GM23338 (cell line): ENCODE results near the gene TRAK1. TPM values are rescaled to one million over a fixed set of nuclear protein-coding genes. Genes with fewer than 3 reads are reported as not detected.

ENCODE experiments used
- ATAC-seq: fragments of 200-7000 bp; cut with Tn5 transposase; 3 replicates; pipeline ENCODE4 v1.9.1; 2020
- DNase-seq: peaks from one replicate; pipeline ENCODE4 v3.0.0-alpha.2; 2015; ENCODE audit warnings: low spot score
- H2AFZ ChIP-seq: fragments of 200-600 bp; sonication (generic); 2 replicates; pipeline ENCODE4 v1.8.0; 2016; ENCODE audit warnings: antibody characterized with exemption, mild to moderate bottlenecking, moderate library complexity
- H3F3A ChIP-seq: fragments of 200-600 bp; sonication (generic); replicated peaks from 2 replicates; pipeline ENCODE4 v1.8.0; 2017; ENCODE audit warnings: antibody characterized with exemption, mixed run types, low read depth
- H3K27ac ChIP-seq: fragments of 200-600 bp; sonication (generic); 2 replicates; pipeline ENCODE4 v1.6.1; 2016; ENCODE audit warnings: low read depth
- H3K27me3 ChIP-seq: fragments of 200-600 bp; sonication (generic); 2 replicates; pipeline ENCODE4 v1.8.0; 2016; ENCODE audit warnings: mild to moderate bottlenecking, mixed run types, moderate library complexity; ENCODE audit not compliant: insufficient read depth
- H3K36me3 ChIP-seq: fragments of 200-600 bp; sonication (generic); 2 replicates; pipeline ENCODE4 v1.8.0; 2016; ENCODE audit warnings: mild to moderate bottlenecking; ENCODE audit not compliant: insufficient read depth
- H3K4me1 ChIP-seq: fragments of 200-600 bp; sonication (generic); 2 replicates; pipeline ENCODE4 v1.8.0; 2016; ENCODE audit warnings: mild to moderate bottlenecking, moderate library complexity; ENCODE audit not compliant: insufficient read depth
- H3K4me2 ChIP-seq: fragments of 200-600 bp; sonication (generic); 2 replicates; pipeline ENCODE4 v1.7.1; 2017; ENCODE audit warnings: mixed run types
- H3K4me3 ChIP-seq: fragments of 200-600 bp; sonication (generic); 2 replicates; pipeline ENCODE4 v1.6.1; 2016; ENCODE audit warnings: mixed run types
- H3K79me2 ChIP-seq: fragments of 200-600 bp; sonication (generic); replicated peaks from 2 replicates; pipeline ENCODE4 v1.8.0; 2017; ENCODE audit warnings: mild to moderate bottlenecking; ENCODE audit not compliant: insufficient read depth
- H3K9me2 ChIP-seq: fragments of 200-600 bp; sonication (generic); 2 replicates; pipeline ENCODE4 v1.8.0; 2017; ENCODE audit not compliant: insufficient read depth
- H4K20me1 ChIP-seq: fragments of 200-600 bp; sonication (generic); replicated peaks from 2 replicates; pipeline ENCODE4 v1.8.0; 2017; ENCODE audit warnings: mild to moderate bottlenecking; ENCODE audit not compliant: insufficient read depth
- H3K27ac Mint-ChIP-seq: 2 replicates; pipeline ENCODE4 v1.8.0; 2020; ENCODE audit warnings: inconsistent platforms, mild to moderate bottlenecking, moderate library complexity, mixed read lengths
- H3K27me3 Mint-ChIP-seq: 3 replicates; pipeline ENCODE4 v1.8.0; 2022; ENCODE audit warnings: low read depth, mild to moderate bottlenecking, moderate library complexity, mixed read lengths, inconsistent platforms; ENCODE audit not compliant: insufficient read depth, poor library complexity
- H3K36me3 Mint-ChIP-seq: 3 replicates; pipeline ENCODE4 v1.8.0; 2021; ENCODE audit warnings: low read depth, mild to moderate bottlenecking, inconsistent platforms, moderate library complexity, mixed read lengths
- H3K4me1 Mint-ChIP-seq: 3 replicates; pipeline ENCODE4 v1.8.0; 2020; ENCODE audit warnings: mild to moderate bottlenecking, inconsistent platforms, mixed read lengths
- H3K4me3 Mint-ChIP-seq: 3 replicates; pipeline ENCODE4 v1.8.0; 2021; ENCODE audit warnings: moderate library complexity, mild to moderate bottlenecking, inconsistent platforms, mixed read lengths
- H3K9me3 Mint-ChIP-seq: 3 replicates; pipeline ENCODE4 v1.8.0; 2020; ENCODE audit warnings: moderate library complexity, mild to moderate bottlenecking, inconsistent platforms, mixed read lengths
- CREB1 ChIP-seq: fragments of 250-450 bp; sonication (Bioruptor Pico); IDR thresholded peaks from 2 replicates; pipeline ENCODE4 v1.5.0; 2020; ENCODE audit warnings: low read depth, mild to moderate bottlenecking, moderate library complexity
- JUNB ChIP-seq: IDR thresholded peaks from one replicate; pipeline ENCODE4 v1.6.1; 2016; ENCODE audit warnings: antibody characterized with exemption; ENCODE audit not compliant: unreplicated experiment
- POLR2AphosphoS5 ChIP-seq: IDR thresholded peaks from 2 replicates; pipeline ENCODE4 v1.6.1; 2016; ENCODE audit warnings: antibody characterized with exemption, low read depth
- ZNF331 ChIP-seq: fragments of 250-450 bp; sonication (Bioruptor Pico); IDR thresholded peaks from 2 replicates; pipeline ENCODE4 v1.5.0; 2020; ENCODE audit warnings: low read depth, mild to moderate bottlenecking, moderate library complexity
- polyA plus RNA-seq: library from polyadenylated mRNA; unstranded; fragments of >200 nt; fragmentation: Nextera tagmentation; extraction: Ambion mirVana; gene quantifications from 2 replicates; pipeline ENCODE4 v1.2.1, GENCODE V29; 2016
- total RNA-seq: library from RNA; depleted of rRNA; stranded (reverse); fragments of >200 nt; shearing (Covaris generic); gene quantifications from 2 replicates; pipeline ENCODE4 v1.2.3, GENCODE V29; 2014
- TF ChIP-seq, protein P1 (sequence below), 2 experiments: fragments of 200-600 bp in 1 of 2; sonication (generic) in 1 of 2; conservative IDR thresholded peaks; 2 replicates each; pipeline versions ENCODE4 v1.5.1 to v1.6.1; 2016 to 2017; ENCODE audit warnings: antibody characterized with exemption in 2 of 2, low read depth in 2 of 2, mild to moderate bottlenecking in 2 of 2, moderate library complexity in 1 of 2
- TF ChIP-seq, protein P2 (sequence below): fragments of 250-450 bp; sonication (Bioruptor Pico); IDR thresholded peaks from 2 replicates; pipeline ENCODE4 v1.5.0; 2020; ENCODE audit warnings: mild to moderate bottlenecking, moderate library complexity

Gene TRAK1
- total and polyA plus RNA-seq, 2 experiments from 2014 or later: 13.4 to 47.4 TPM

DNA sequence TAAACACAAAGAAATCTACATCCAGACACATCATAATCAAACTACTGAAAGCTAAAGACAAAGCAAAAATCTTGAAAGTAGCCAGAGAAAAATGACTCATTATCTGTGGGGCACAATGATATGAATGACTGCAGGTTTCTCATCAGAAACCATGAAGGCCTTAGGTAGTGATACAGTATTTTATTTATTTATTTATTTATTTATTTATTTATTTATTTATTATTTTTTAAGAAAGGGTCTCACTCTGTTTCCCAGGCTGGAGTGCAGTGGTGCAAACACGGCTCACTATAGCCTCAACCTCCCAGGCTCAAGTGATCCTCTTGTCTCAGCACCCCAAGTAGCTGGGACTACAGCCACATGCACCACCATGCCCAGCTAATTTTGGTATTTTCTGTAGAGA, 159.6 kb downstream of the TRAK1 start:
- Mint-ChIP-seq H3K4me3 (no peak overlapping the region), H3K27ac (no peak overlapping the region), H3K9me3 (no peaks in the 10 kb centered on the region), H3K27me3 (peaks cover 4% of the 10 kb centered on the region), H3K36me3 (no peaks in the 10 kb centered on the region; the same call in 2 of the 3 replicates), H3K4me1 (peaks cover 2% of the 10 kb centered on the region; the same call in 1 of the 3 replicates)
- DNase-seq: no peak
- Histone ChIP-seq H3F3A (no peaks in the 10 kb centered on the region), H3K27me3 (no peaks in the 10 kb centered on the region), H3K9me2 (no peaks in the 10 kb centered on the region), H3K4me2 (no peak overlapping the region), H3K4me3 (no peak overlapping the region), H3K79me2 (no peaks in the 10 kb centered on the region), H4K20me1 (no peaks in the 10 kb centered on the region), H2AFZ (no peak overlapping the region), H3K4me1 (no peaks in the 10 kb centered on the region), H3K27ac (no peak overlapping the region), H3K36me3 (no peaks in the 10 kb centered on the region)
- TF ChIP-seq, protein P1, sequence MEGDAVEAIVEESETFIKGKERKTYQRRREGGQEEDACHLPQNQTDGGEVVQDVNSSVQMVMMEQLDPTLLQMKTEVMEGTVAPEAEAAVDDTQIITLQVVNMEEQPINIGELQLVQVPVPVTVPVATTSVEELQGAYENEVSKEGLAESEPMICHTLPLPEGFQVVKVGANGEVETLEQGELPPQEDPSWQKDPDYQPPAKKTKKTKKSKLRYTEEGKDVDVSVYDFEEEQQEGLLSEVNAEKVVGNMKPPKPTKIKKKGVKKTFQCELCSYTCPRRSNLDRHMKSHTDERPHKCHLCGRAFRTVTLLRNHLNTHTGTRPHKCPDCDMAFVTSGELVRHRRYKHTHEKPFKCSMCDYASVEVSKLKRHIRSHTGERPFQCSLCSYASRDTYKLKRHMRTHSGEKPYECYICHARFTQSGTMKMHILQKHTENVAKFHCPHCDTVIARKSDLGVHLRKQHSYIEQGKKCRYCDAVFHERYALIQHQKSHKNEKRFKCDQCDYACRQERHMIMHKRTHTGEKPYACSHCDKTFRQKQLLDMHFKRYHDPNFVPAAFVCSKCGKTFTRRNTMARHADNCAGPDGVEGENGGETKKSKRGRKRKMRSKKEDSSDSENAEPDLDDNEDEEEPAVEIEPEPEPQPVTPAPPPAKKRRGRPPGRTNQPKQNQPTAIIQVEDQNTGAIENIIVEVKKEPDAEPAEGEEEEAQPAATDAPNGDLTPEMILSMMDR (conservative IDR thresholded peaks at IDR 0.05; ENCODE audit: low read depth in 2 of 2): no peak
- TF ChIP-seq JUNB: no peak
- TF ChIP-seq, protein P2, sequence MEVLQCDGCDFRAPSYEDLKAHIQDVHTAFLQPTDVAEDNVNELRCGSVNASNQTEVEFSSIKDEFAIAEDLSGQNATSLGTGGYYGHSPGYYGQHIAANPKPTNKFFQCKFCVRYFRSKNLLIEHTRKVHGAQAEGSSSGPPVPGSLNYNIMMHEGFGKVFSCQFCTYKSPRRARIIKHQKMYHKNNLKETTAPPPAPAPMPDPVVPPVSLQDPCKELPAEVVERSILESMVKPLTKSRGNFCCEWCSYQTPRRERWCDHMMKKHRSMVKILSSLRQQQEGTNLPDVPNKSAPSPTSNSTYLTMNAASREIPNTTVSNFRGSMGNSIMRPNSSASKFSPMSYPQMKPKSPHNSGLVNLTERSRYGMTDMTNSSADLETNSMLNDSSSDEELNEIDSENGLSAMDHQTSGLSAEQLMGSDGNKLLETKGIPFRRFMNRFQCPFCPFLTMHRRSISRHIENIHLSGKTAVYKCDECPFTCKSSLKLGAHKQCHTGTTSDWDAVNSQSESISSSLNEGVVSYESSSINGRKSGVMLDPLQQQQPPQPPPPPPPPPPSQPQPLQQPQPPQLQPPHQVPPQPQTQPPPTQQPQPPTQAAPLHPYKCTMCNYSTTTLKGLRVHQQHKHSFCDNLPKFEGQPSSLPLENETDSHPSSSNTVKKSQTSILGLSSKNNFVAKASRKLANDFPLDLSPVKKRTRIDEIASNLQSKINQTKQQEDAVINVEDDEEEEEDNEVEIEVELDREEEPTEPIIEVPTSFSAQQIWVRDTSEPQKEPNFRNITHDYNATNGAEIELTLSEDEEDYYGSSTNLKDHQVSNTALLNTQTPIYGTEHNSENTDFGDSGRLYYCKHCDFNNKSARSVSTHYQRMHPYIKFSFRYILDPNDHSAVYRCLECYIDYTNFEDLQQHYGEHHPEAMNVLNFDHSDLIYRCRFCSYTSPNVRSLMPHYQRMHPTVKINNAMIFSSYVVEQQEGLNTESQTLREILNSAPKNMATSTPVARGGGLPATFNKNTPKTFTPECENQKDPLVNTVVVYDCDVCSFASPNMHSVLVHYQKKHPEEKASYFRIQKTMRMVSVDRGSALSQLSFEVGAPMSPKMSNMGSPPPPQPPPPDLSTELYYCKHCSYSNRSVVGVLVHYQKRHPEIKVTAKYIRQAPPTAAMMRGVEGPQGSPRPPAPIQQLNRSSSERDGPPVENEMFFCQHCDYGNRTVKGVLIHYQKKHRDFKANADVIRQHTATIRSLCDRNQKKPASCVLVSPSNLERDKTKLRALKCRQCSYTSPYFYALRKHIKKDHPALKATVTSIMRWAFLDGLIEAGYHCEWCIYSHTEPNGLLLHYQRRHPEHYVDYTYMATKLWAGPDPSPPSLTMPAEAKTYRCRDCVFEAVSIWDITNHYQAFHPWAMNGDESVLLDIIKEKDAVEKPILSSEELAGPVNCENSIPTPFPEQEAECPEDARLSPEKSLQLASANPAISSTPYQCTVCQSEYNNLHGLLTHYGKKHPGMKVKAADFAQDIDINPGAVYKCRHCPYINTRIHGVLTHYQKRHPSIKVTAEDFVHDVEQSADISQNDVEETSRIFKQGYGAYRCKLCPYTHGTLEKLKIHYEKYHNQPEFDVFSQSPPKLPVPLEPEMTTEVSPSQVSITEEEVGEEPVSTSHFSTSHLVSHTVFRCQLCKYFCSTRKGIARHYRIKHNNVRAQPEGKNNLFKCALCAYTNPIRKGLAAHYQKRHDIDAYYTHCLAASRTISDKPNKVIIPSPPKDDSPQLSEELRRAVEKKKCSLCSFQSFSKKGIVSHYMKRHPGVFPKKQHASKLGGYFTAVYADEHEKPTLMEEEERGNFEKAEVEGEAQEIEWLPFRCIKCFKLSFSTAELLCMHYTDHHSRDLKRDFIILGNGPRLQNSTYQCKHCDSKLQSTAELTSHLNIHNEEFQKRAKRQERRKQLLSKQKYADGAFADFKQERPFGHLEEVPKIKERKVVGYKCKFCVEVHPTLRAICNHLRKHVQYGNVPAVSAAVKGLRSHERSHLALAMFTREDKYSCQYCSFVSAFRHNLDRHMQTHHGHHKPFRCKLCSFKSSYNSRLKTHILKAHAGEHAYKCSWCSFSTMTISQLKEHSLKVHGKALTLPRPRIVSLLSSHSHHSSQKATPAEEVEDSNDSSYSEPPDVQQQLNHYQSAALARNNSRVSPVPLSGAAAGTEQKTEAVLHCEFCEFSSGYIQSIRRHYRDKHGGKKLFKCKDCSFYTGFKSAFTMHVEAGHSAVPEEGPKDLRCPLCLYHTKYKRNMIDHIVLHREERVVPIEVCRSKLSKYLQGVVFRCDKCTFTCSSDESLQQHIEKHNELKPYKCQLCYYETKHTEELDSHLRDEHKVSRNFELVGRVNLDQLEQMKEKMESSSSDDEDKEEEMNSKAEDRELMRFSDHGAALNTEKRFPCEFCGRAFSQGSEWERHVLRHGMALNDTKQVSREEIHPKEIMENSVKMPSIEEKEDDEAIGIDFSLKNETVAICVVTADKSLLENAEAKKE (CRISPR knock-in tag): no peak
- no peak for ATAC-seq

DNA sequence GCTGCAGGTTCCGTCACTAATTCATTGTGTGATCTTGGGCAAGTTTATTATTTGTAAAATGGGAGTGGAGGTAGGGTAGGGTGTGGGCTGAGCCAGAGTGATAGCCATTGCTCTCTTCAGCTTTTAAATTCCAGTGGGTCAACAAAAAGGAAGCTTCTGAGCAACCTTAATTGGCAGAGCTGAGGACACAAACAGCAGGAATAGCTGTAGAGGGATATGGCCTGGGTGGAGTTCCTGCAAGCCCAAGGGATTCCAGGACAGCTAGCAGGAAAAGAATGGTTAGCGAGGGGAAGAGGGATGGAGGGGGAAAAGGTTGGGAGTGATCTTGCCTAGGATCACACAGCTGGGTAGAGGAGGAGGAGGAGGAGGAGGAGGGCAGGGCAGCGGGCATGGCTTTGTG, 163.4 kb downstream of the TRAK1 start:
- Histone ChIP-seq H3K4me2 (no peak overlapping the region), H4K20me1 (no peaks in the 10 kb centered on the region), H3K27me3 (no peaks in the 10 kb centered on the region), H3K4me3 (no peak overlapping the region), H3K27ac (no peak overlapping the region), H3K4me1 (no peaks in the 10 kb centered on the region), H3K9me2 (0 out of 2 replicates have a peak, but pooled peaks cover 3% of the 10 kb centered on the region), H3K36me3 (no peaks in the 10 kb centered on the region), H2AFZ (0 out of 2 replicates have a peak overlapping the region, but pooled peaks have one; percentile 38), H3F3A (no peaks in the 10 kb centered on the region), H3K79me2 (no peaks in the 10 kb centered on the region)
- TF ChIP-seq CREB1 (CRISPR knock-in tag) (no peak), JUNB (no peak), ZNF331 (CRISPR knock-in tag) (no peak), POLR2AphosphoS5 (no peak)
- H3K27me3 Mint-ChIP-seq: peaks cover 2% of the 10 kb centered on the region
- ATAC-seq (no peak), DNase-seq (peak; percentile 12)
- H3K36me3 Mint-ChIP-seq: no peaks in the 10 kb centered on the region
- H3K4me1 Mint-ChIP-seq: peaks cover 2% of the 10 kb centered on the region; the same call in 1 of the 3 replicates
- H3K27ac Mint-ChIP-seq: no peak overlapping the region
- no peak overlapping the region for H3K4me3 Mint-ChIP-seq
- H3K9me3 Mint-ChIP-seq: no peaks in the 10 kb centered on the region
